MCF 10A (cell line): ENCODE results near the gene KAZN. TPM values are rescaled to one million over a fixed set of nuclear protein-coding genes. Genes with fewer than 3 reads are reported as not detected.

ENCODE experiments used
- BruUV-seq: library from RNA; stranded (reverse); fragments of 400-500 nt; replicated peaks from 2 replicates; lab custom pipeline; 2021; lab: Mats Ljungman, UMichigan
- CTCF ChIA-PET: fragments of 300-600 bp; sonication (Branson Sonifier 250); formaldehyde crosslinking; extraction: SDS; loops from one replicate; lab custom pipeline; 2021; ENCODE audit warnings: antibody characterized with exemption, inconsistent platforms; lab: Yijun Ruan, JAX
- POLR2A ChIA-PET: fragments of 300-600, 350-650 bp; sonication (Branson Sonifier 250); formaldehyde crosslinking; extraction: SDS; loops from one replicate; lab custom pipeline; 2020; ENCODE audit warnings: antibody characterized with exemption, inconsistent platforms; lab: Yijun Ruan, JAX
- DNase-seq: peaks from one replicate; pipeline ENCODE4 v3.0.0-alpha.2; 2018; ENCODE audit not compliant: unreplicated experiment
- H3K27ac Mint-ChIP-seq: one replicate; pipeline ENCODE4 v1.8.0; 2022; ENCODE audit warnings: mild to moderate bottlenecking, low read depth, mixed read lengths; ENCODE audit not compliant: unreplicated experiment
- H3K27me3 Mint-ChIP-seq: one replicate; pipeline ENCODE4 v1.8.0; 2022; ENCODE audit warnings: mixed read lengths; ENCODE audit not compliant: insufficient read depth, unreplicated experiment
- H3K36me3 Mint-ChIP-seq: one replicate; pipeline ENCODE4 v1.8.0; 2022; ENCODE audit warnings: mild to moderate bottlenecking, moderate library complexity, mixed read lengths; ENCODE audit not compliant: insufficient read depth, unreplicated experiment
- H3K4me1 Mint-ChIP-seq: one replicate; pipeline ENCODE4 v1.8.0; 2022; ENCODE audit warnings: mixed read lengths; ENCODE audit not compliant: insufficient read depth, unreplicated experiment
- H3K4me3 Mint-ChIP-seq: one replicate; pipeline ENCODE4 v1.8.0; 2022; ENCODE audit warnings: mild to moderate bottlenecking, moderate library complexity, mixed read lengths; ENCODE audit not compliant: unreplicated experiment
- H3K9me3 Mint-ChIP-seq: one replicate; pipeline ENCODE4 v1.8.0; 2022; ENCODE audit warnings: mixed read lengths; ENCODE audit not compliant: unreplicated experiment
- CTCF ChIP-seq: fragments of 200-600 bp; IDR thresholded peaks from one replicate; pipeline ENCODE4 v1.8.0; 2022; ENCODE audit warnings: antibody characterized with exemption, mild to moderate bottlenecking; ENCODE audit not compliant: unreplicated experiment
- intact Hi-C: fragments of 100-400 bp; cut with micrococcal nuclease; formaldehyde crosslinking; loops from 2 replicates; pipeline ENCODE4 v1.14.1; 2022
- total RNA-seq: library from RNA; stranded (reverse); gene quantifications from 2 replicates; pipeline ENCODE4 v1.2.3, GENCODE V29; 2022

The KAZN gene
- total RNA-seq, 1 experiment from 2014 or later: 3.3 TPM

- DNase-seq: no peak
- H3K27me3 Mint-ChIP-seq: no peaks in the 10 kb centered on the region
- no peaks in the 10 kb centered on the region for H3K4me1 Mint-ChIP-seq
- H3K27ac Mint-ChIP-seq: no peak overlapping the region
- no TSS peak for BruUV-seq
- no peaks in the 10 kb centered on the region for H3K9me3 Mint-ChIP-seq
- intact Hi-C loops: no loop called here
- POLR2A ChIA-PET: no interaction called here
- TF ChIP-seq CTCF: no peak
- CTCF ChIA-PET: interaction anchor here (1.2 kb wide), 1 partner anchor 12 kb away, joined by 4 read pairs; no protein-coding TSS in a partner anchor
- H3K36me3 Mint-ChIP-seq: peaks cover 6% of the 10 kb centered on the region
- no peak overlapping the region for H3K4me3 Mint-ChIP-seq
These were observed 417.5 kb downstream of the KAZN start for GRCh38 chr1:15016001-15016400.

DNA sequence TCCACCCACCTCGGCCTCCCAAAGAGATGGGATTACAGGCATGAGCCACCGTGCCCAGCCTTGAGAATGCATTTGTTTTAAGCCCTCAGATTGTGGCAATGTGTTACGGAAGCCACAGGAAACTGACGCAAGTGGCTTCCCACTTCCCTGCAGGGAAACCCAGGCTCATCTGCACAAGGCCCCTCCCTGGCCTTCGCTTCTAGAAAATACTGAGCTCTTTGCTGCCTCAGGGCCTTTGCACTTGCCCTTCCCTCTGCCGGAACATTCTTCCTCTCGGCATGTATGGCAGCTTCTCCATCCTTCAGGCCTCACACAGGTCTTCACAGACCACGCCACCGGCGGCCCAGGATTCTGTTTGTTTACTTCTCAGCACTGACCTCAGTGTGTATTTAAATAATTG is 418.0 kb downstream of the KAZN start:
- H3K36me3 Mint-ChIP-seq: peaks cover 12% of the 10 kb centered on the region
- H3K27me3 Mint-ChIP-seq: no peaks in the 10 kb centered on the region
- no peaks in the 10 kb centered on the region for H3K9me3 Mint-ChIP-seq
- TF ChIP-seq CTCF: no peak
- no peak for DNase-seq
- intact Hi-C loops: no loop called here
- no peak overlapping the region for H3K27ac Mint-ChIP-seq
- no peak overlapping the region for H3K4me3 Mint-ChIP-seq
- POLR2A ChIA-PET: no interaction called here
- H3K4me1 Mint-ChIP-seq: no peaks in the 10 kb centered on the region
- BruUV-seq: no TSS peak
- CTCF ChIA-PET: interaction anchor here (1.2 kb wide), 1 partner anchor 12 kb away, joined by 4 read pairs; no protein-coding TSS in a partner anchor

GRCh38 chr1:15017120-15017519 is 418.6 kb downstream of the KAZN start:
- H3K4me3 Mint-ChIP-seq: no peak overlapping the region
- ChIA-PET CTCF (no interaction called here), POLR2A (no interaction called here)
- no peaks in the 10 kb centered on the region for H3K9me3 Mint-ChIP-seq
- intact Hi-C loops: no loop called here
- no TSS peak for BruUV-seq
- no peak overlapping the region for H3K27ac Mint-ChIP-seq
- DNase-seq: no peak
- no peaks in the 10 kb centered on the region for H3K27me3 Mint-ChIP-seq
- no peak for TF ChIP-seq CTCF
- H3K4me1 Mint-ChIP-seq: no peaks in the 10 kb centered on the region
- H3K36me3 Mint-ChIP-seq: peaks cover 13% of the 10 kb centered on the region

- no peaks in the 10 kb centered on the region for H3K9me3 Mint-ChIP-seq
- CTCF ChIA-PET: interaction anchor here (0.7 to 1.0 kb wide), 2 partner anchors 9 to 101 kb away, joined by 3 to 5 read pairs; no protein-coding TSS in a partner anchor
- DNase-seq: no peak
- BruUV-seq: no TSS peak
- H3K27me3 Mint-ChIP-seq: no peaks in the 10 kb centered on the region
- H3K4me1 Mint-ChIP-seq: no peaks in the 10 kb centered on the region
- POLR2A ChIA-PET: no interaction called here
- no peak overlapping the region for H3K4me3 Mint-ChIP-seq
- H3K36me3 Mint-ChIP-seq: peaks cover 9% of the 10 kb centered on the region
- no peak overlapping the region for H3K27ac Mint-ChIP-seq
- intact Hi-C loops: no loop called here
- TF ChIP-seq CTCF: no peak
These were observed 420.3 kb downstream of the KAZN start for GRCh38 chr1:15018767-15019166.
